Activated CD4-positive, CD25-positive, alpha-beta regulatory T cell (primary cell): ENCODE measurements around the gene MAPK1IP1L.
"Not testable (repeated sequence)": the region's sequence is repeated elsewhere in the genome, so short reads cannot be mapped to it uniquely, and the experiment has no call there.

Experiments used
- DNase-seq, 4 experiments: peaks; one replicate each; lab custom pipeline; 2025; lab: John Stamatoyannopoulos, UW

Gene MAPK1IP1L

DNA sequence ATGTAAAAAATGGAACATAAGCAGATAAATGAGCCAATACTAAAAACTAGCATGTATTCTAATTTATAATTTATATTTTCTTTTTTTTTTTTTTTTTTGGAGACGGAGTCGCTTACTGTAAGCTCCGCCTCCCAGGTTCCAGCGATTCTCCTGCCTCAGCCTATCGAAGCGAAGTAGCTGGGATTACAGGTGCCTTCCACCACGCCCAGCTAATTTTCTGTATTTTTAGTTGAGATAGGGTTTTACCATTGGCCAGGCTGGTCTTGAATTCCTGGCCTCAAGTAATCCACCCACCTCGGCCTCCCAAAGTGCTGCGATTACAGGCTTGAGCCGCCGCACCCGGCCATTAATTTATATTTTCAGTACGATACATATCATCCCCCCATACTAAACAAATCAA lies 2.7 kb downstream of the MAPK1IP1L start:
- DNase-seq: no peak

DNA sequence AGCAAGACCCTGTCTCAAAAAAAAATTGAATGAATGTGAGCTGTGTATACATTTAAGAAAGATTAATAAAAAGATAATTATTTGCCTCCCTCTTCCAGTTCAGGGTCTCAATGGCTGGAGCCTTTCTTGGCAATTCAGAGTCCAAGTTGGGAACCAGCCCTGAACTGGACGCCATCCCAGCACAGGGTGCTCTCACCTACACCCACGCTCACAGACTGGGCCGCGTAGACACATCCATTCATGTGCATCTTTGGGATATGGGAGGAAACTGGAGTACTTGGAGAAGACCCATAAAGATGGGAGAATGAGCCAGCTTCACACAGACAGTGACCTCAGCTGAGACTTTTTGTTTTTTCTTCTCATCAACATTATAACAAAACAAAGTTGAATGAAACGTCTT lies 6.5 kb downstream of the MAPK1IP1L start:
- DNase-seq: no peak

DNA sequence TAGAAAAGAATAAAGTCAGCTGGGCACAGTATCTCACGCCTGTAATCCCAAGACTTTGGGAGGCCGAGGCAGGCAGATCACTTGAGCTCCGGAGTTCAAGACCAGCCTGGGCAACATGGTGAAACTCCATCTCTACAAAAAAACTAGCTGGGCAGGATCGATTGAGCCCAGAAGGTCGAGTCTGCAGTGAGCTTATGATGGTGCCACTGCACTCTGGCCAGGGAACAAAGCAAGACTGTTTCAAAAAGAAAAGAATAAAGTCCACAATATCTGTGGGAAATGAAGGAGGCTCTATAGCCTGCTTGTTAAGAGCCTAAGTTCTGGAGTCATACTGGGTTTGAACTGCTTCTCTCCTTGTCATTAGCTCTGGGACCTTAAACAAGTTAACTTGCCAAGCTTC lies 7.9 kb downstream of the MAPK1IP1L start:
- DNase-seq: no peak

DNA sequence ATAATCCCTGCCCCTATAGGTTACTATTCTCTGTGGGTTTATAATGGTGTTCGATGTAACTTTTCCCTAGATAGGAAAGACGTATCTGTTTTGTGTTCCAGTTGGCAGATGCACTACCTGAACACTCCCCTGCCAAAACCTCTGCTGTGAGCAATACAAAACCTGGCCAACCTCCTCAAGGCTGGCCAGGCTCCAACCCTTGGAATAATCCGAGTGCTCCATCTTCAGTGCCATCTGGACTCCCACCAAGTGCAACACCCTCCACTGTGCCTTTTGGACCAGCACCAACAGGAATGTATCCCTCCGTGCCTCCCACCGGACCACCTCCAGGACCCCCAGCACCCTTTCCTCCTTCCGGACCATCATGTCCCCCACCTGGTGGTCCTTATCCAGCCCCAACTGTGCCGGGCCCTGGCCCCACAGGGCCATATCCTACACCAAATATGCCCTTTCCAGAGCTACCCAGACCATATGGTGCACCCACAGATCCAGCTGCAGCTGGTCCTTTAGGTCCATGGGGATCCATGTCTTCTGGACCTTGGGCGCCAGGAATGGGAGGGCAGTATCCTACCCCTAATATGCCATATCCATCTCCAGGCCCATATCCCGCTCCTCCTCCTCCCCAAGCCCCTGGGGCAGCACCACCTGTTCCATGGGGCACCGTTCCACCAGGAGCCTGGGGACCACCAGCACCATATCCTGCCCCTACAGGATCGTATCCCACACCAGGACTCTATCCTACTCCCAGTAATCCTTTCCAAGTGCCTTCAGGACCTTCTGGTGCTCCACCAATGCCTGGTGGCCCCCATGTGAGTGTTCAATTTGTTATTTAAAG lies 11.3 kb downstream of the MAPK1IP1L start:
- no peak for DNase-seq

DNA sequence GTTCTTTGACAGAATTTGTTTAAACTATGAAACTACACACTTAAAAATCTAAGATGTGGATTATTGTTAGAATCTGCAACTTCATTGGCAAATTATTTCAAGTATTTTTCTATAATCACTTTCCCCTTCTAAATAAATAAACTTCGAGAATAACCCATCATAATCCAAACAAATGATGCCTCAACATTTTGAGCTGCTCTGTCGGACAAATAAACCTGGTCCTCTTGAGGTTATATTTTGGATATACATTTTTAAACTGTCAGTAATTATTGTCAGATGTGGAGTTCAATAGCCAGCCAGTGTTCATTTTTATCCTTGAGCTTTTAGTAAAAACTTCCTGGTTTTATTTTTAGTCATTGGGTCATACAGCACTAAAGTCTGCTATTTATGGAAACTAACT lies 13.4 kb downstream of the MAPK1IP1L start:
- DNase-seq: not testable (repeated sequence)

GRCh38 chr14:55065411-55065810 lies 14.0 kb downstream of the MAPK1IP1L start:
- DNase-seq: no peak

DNA sequence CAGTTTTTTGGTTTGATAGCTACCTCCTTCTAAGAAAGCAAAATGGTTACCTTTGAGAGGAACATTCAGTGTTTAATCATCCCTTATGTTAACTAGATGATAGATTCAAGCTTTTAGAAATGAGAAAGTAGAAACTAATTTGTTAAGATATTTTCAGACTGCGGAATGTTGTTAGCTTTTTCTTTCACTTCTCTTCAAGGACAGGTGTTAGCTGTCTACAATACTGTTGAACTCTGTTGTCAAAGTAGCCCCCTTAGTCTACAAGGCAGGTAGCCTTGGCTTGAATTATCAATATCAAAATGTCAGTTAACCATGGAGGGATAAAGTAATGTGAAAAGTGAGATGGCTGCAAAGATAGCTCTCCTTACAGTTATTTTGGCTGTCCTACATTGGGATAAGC lies 14.8 kb downstream of the MAPK1IP1L start:
- DNase-seq: no peak

GRCh38 chr14:55070981-55071411 lies 19.5 kb downstream of the MAPK1IP1L start:
- no peak for DNase-seq

GRCh38 chr14:55071870-55072640 lies 20.6 kb downstream of the MAPK1IP1L start:
- peak in 1 of 4 experiments; percentile 11 for DNase-seq

GRCh38 chr14:55073856-55074255 lies 22.4 kb downstream of the MAPK1IP1L start:
- no peak for DNase-seq

DNA sequence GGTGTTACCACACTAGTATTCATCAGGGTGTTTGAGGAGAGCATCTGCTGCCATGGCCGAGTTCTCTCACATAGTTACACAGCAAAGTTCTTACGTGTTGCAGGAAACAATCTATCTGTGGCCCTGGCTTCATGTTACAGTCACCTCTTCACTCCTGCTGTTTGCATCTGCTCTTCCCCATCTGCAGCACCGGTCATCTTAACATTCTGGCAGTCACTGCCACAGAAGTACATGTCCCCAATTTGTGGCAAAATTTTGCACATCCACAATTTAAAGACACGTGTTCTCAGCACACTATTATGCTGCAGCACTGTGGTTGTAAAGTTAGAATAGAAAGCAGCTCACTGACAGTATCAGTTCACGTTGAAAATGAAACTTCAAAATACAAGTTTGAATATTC lies 23.2 kb downstream of the MAPK1IP1L start:
- DNase-seq: no peak

DNA sequence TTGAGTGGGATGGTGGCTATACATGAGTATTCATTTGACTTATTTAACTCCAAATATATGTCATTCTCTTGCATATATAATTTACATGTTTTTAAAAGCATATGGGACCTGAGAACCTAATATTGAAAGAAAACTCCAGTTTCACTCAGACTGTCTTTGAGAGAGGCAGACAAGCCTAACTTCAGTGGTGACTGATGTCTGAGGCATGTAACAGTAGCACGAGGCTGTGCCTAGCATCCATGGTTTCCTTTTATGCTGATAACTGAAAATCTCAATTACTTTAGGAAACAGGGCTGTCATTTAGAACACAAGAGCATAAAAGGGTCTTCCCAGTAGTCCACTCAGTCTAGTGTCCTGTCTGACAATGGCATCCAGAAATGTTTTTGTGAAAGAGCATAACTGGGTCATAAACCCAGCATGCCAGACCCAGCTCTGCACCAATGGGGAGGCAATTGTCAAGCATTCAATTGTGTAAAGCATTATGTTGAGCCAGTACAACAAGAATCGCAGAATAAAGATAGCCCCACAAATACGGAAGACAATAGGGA lies 24.3 kb downstream of the MAPK1IP1L start:
- DNase-seq: no peak

DNA sequence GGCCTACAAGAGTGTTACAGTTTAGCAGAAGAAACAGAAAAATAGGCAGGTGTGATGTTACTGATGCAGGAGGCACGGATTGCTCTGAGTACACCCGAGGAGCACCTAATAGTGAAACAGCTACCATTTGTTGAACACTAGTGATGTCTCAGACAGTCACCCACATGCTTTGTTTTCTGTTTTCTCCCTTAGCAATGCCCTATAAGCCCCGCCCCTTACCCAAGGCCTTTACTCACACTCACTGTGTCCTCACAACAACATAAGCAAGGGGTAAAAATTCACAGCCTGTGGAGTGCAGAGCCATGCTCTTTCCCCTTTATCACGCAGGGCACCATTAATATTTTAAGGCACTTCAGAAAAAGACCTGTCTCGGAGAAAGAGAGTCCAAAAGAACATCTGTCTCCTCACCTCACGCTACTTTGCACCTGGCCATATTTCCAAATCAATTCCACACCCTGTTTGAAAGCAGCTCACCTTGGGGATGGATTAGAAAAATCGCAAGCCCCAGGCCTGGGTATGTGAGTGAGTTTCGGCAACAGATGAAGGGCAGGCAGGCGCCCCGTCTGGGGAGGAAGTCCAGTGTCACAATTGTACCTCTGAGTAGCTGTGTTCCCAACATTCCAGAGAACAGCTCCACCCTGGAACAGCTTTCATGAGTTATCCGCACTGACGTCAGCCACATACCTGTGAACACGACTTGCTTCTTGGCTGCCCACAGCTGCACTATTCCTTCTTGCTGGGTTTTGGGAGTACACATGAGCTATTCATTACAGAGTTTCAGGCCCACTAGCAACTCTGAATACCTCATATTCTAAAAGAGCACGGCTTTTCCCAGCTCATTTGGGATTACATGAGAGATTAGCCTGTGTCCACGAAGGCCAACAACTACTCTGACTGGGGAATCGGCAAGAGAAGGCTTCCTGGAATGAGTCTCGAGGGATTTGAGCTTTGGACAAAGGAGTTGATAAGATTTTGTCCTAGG lies 26.0 kb downstream of the MAPK1IP1L start:
- DNase-seq: peak in 1 of 4 experiments; percentile 7

DNA sequence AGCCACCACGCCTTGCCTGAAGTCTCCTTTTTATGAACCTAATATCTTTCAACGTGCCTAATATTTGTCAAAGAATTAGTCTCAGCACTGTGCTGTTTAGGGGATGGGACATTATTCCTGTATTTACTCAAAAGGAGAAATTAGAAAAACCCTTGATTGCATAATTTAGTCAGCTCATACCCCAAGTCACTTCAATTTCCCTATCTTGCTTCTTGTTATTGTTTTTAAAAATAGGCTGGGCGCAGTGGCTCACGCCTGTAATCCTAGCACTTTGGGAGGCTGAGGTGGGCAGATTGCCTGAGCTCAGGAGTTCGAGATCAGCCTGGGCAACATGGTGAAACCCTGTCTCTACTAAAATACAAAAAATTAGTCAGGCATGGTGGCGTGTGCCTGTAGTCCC lies 28.5 kb downstream of the MAPK1IP1L start:
- not testable (repeated sequence) for DNase-seq

DNA sequence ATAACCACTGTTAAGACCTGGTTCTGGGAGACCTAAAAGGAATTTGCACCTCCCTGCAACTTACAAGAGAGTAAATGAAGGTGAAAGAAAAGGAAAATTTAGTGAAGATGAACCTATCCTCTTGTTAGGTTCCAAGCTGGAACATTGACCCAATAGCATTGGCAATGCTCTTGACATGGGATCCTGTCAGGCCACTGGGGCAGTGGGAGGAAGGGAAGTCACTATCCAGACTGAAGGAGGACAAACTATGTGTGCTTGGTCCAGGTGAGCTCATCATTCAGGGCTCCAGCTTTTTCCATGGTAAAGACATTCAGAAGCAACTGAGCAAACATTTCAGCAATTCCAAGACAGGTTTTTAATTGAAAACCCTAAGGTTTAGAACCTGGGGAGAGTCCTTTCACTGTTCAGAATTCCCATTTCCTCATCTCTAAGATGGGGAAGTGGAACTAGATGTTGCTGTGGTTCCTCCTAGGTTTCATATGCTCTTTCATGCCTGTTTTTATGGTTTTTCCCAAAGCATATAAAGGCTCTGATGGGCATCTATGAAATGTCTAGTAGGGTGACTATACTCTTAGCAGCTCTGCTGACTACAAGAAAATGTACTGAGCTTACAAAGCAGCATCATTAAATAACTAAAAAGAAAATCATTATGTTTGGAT lies 33.1 kb downstream of the MAPK1IP1L start:
- DNase-seq: no peak

DNA sequence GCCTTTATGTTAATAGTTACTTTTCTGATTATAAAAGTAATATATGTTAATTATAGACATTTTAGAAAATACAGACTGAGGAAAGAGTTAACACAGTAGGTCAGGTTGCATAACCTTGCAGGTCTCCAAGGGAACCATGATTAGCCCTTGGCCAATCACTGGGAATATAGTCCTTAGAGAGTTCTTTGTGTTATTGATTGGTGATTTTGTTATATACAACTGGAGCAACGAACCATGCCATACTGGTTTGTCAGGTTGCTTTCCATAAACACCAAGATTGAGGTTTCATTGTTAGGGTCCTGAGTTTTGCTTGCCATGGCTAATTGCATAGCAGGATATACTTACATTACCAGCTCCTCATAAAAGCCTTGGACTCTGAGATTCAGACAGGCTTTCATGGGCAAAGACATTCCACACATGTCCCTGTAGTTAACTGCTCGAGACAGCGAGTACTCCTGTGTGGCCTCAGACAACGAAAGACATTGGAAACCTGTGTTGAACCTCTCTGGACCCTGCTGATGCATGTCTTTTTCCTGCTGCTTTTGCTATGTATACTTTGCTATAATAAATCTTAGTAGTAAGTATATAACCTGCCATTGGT lies 33.7 kb downstream of the MAPK1IP1L start:
- DNase-seq: no peak

DNA sequence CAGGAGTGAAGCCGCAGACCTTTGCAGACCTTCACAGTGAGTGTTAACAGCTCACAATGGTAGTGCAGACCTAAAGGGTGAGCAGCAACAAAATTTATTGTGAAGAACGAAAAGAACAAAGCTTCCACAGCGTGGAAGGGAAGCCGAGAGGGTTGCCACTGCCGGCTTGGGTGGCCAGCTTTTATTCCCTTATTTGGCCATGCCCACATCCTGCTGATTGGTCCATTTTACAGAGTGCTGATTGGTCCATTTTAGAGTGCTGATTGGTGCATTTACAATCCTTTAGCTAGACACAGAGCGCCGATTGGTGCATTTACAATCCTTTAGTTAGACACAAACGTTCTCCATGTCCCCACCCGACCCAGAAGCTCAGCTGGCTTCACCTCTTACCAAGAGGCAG lies 35.5 kb downstream of the MAPK1IP1L start:
- DNase-seq: no peak

DNA sequence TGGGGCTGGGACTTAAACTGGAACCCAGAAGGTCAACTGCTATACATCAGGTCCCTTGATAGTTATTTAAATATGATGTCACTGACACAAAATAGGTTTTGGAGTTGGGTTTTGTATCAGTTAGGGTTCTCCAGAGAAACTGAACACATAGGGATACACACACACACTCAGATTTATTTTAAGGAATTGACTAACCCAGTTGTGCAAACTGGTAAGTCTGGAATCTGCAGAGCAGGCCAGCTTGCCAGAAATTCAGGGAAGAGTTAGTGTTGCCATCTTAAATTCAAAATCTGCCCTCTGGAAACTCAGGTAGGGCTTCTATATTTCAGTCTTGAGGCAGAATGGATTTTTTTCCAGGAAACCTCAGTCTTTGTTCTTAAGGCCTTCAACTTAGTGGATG lies 36.9 kb downstream of the MAPK1IP1L start:
- DNase-seq: no peak

GRCh38 chr14:55092341-55092740 lies 40.9 kb downstream of the MAPK1IP1L start:
- no peak for DNase-seq

- DNase-seq: no peak
These were observed 43.1 kb downstream of the MAPK1IP1L start for GRCh38 chr14:55094292-55095157.
